MM.1S (cell line): ENCODE results near the gene PARVA.

ENCODE experiments used
- CTCF ChIP-seq: fragments of 300-600 bp; sonication (generic); IDR thresholded peaks from 2 replicates; pipeline ENCODE4 v1.5.1; 2016; ENCODE audit warnings: antibody characterized with exemption, low read length, mixed read lengths
- EZH2 ChIP-seq: fragments of 300-600 bp; sonication (generic); optimal IDR thresholded peaks from 2 replicates; pipeline ENCODE3; 2017; ENCODE audit warnings: low read depth, mild to moderate bottlenecking, antibody characterized with exemption, low read length, mixed read lengths

GRCh38 chr11:12410006-12410728 lies 32.8 kb downstream of the PARVA start:
- TF ChIP-seq CTCF (no peak; the same call in 1 of the 2 replicates), EZH2 (no peak)
